Stimulated activated effector memory CD8-positive, alpha-beta T cell treated with anti-CD3 and anti-CD28 coated beads, Interleukin-12 subunit alpha, Interleukin-12 subunit beta, amount 100 ng/mL, for 72 hours (primary cell): ENCODE data around the gene RILPL2.
"Not testable (repeated sequence)": the region's sequence is repeated elsewhere in the genome, so short reads cannot be mapped to it uniquely, and the experiment has no call there.

Source experiments
- ATAC-seq: fragments of 150-1000 bp; cut with Tn5 transposase; 2 replicates; pipeline ENCODE4 v1.10.0; 2021
- DNase-seq, 2 donors: peaks; one replicate each; pipeline ENCODE4 v3.0.0; 2021 to 2022; ENCODE audit warnings: low spot score in 2 of 2
- H3K27ac Mint-ChIP-seq: one replicate; pipeline ENCODE4 v1.8.0; 2022; ENCODE audit warnings: mild to moderate bottlenecking, mixed read lengths
- H3K36me3 Mint-ChIP-seq: one replicate; pipeline ENCODE4 v1.8.0; 2022; ENCODE audit warnings: mild to moderate bottlenecking, mixed read lengths
- H3K4me1 Mint-ChIP-seq: one replicate; pipeline ENCODE4 v1.8.0; 2022; ENCODE audit warnings: mixed read lengths
- H3K4me3 Mint-ChIP-seq: one replicate; pipeline ENCODE4 v1.8.0; 2022; ENCODE audit warnings: mild to moderate bottlenecking, mixed read lengths
- H3K9me3 Mint-ChIP-seq: one replicate; pipeline ENCODE4 v1.8.0; 2022; ENCODE audit warnings: mixed read lengths

The RILPL2 gene, protein sequence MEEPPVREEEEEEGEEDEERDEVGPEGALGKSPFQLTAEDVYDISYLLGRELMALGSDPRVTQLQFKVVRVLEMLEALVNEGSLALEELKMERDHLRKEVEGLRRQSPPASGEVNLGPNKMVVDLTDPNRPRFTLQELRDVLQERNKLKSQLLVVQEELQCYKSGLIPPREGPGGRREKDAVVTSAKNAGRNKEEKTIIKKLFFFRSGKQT

DNA sequence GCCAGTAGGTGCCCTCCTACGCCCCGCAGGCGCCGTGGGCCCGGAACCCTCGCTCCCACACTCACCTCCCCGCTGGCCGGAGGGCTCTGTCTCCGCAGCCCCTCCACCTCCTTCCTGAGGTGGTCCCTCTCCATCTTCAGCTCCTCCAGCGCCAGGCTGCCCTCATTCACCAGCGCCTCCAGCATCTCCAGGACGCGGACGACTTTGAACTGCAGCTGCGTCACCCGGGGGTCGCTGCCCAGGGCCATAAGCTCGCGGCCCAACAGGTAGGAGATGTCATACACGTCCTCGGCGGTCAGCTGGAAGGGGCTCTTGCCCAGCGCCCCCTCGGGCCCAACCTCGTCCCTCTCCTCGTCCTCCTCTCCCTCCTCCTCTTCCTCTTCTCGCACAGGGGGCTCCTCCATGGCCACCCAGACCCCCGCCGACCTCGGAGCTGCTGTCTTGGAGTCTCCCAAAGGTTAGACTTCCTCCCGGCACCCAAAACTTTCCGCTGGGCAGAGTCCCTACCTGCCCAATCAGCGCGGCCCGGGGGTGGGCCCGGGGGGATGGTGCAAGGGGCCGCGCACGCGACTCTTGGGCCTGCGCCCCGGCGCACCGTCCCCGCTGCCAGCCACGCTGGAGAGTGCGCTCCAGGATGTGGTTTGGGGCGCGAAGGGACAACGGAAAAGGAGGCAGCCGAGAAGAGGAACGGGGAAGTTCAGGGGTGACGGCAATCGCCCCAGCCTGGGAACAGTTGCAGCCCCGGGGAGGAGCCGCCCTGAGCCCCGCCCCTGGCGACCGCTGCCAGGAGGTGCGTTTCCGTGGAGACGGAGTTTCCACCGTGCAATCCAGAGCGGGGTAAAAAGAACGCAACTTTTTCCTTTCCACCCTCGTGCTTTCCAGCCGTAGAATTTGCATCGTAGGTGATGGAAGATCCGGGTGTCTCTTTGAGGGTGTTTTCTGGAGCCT is at the start of gene RILPL2:
TSS of gene RILPL2 (minus strand) at position 668 of the 948 bp plus-strand sequence. CDS start at position 404, 264 bp downstream.
- Mint-ChIP-seq H3K4me1 (peaks cover 44% of the 10 kb centered on the region), H3K27ac (peak within 1 kb of the TSS; percentile 97), H3K9me3 (no peaks in the 10 kb centered on the region), H3K36me3 (peaks cover 25% of the 10 kb centered on the region), H3K4me3 (peak within 1 kb of the TSS; percentile 98)
- ATAC-seq (peak; percentile 92), DNase-seq (peak; percentile 80 to 96)

DNA sequence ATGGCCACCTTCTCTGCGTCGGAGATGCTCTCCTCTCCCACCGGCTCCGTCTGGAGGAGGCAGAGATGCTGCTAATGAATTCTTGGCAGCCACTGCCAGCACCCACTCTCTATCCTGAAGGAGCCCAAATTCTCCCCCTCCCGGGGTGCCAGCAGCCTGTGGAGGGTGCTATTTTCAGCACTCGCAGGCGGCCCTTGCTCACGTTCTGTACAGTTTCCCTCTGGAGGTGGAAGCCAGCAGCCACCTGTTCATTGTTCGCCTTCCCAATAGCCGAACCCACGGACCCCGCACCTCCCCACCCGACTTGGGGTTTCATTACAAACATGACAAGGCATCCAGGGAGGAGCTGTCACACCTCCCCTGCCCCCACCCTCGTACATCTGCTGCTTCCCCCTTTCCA is 49.3 kb upstream of the RILPL2 start:
- peaks cover 16% of the 10 kb centered on the region for H3K4me1 Mint-ChIP-seq
- H3K36me3 Mint-ChIP-seq, result peaks cover 5% of the 10 kb centered on the region
- no peak overlapping the region for H3K27ac Mint-ChIP-seq
- no peak overlapping the region for H3K4me3 Mint-ChIP-seq
- ATAC-seq (no peak), DNase-seq (no peak)
- no peaks in the 10 kb centered on the region for H3K9me3 Mint-ChIP-seq

DNA sequence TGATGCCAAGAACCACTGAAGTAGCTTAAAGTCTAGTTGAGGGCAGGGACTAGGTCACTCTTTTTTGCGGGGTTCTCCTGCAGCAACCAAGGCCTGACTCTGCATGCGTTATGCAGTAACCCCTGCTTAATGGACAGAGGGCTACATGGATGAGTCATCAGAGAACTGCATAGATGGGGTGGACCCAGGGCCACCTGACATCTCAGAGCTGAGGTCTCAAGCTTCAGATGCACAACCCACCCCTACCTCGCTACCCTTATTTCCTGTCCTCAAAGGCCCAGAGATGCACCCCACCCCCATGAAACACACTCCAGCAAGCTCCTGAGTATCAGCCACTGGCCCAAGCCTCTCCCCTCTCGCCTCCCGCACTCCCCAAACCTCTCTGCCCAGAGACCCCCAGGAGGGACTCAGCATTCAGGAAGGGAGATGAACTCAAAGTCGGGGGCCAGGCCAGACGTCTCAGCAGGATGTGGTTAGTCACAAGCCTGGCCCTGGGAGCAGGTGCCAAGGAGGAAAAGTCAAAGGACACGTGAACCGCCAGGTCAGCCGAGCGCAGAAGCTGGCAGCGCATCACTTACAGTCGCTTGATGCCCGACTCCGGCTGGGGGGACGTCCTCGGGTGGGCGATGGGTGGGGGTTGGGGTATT is 47.2 kb upstream of the RILPL2 start:
- Mint-ChIP-seq H3K9me3 (no peaks in the 10 kb centered on the region), H3K4me3 (no peak overlapping the region), H3K4me1 (peaks cover 16% of the 10 kb centered on the region), H3K27ac (peak overlapping the region; percentile 50), H3K36me3 (peaks cover 7% of the 10 kb centered on the region)
- ATAC-seq (peak; percentile 42), DNase-seq (peak in 1 of 2 donors; percentile 4)

DNA sequence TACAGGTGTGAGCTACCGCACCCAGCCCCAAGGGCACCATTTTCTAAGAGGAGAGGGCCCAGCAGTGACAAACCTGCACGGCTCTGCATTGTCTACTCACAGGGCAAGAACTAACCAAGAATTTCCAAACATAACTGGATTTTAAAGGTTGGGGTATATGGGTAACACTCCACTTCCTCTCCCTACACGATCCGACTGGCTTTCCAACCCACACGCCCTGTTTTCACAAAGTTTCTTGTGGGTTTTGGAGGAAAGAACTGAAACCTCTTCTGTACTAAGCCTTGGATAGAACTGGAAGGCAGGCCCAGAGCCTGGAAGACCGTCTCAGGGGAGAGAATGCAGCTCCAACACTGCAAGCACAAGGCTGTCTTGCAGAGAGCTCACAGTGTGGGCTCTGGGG is 46.4 kb upstream of the RILPL2 start:
- H3K36me3 Mint-ChIP-seq, result peaks cover 12% of the 10 kb centered on the region
- ATAC-seq, result no peak
- H3K9me3 Mint-ChIP-seq, result no peaks in the 10 kb centered on the region
- H3K4me1 Mint-ChIP-seq, result peaks cover 16% of the 10 kb centered on the region
- H3K27ac Mint-ChIP-seq, result peak overlapping the region; percentile 65
- DNase-seq, result no peak
- H3K4me3 Mint-ChIP-seq, result no peak overlapping the region

DNA sequence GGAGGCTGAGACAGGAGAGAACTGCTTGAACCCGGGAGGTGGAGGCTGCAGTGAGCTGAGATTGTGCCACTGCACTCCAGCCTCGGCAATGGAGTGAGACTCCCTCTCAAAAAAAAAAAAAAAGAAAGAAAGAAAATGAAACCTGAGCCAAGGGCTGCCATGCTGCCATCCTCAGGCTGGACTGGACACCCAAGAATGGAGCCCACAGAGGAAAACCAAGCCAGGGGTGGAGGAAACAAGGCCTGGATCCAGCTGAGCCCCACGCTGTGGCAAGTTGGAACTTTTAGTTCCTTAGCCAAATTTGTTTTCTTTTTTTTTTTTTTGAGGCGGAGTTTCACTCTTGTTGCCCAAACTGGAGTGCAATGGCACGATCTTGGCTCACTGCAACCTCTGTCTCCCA is 44.8 kb upstream of the RILPL2 start:
- H3K27ac Mint-ChIP-seq, ATAC-seq, H3K9me3 Mint-ChIP-seq, H3K4me3 Mint-ChIP-seq, DNase-seq: not testable (repeated sequence)
- peaks cover 21% of the 10 kb centered on the region for H3K4me1 Mint-ChIP-seq
- H3K36me3 Mint-ChIP-seq, result peaks cover 12% of the 10 kb centered on the region

GRCh38 chr12:123479442-123480180 is 43.1 kb upstream of the RILPL2 start:
- H3K9me3 Mint-ChIP-seq, result no peaks in the 10 kb centered on the region
- H3K4me1 Mint-ChIP-seq, result peaks cover 25% of the 10 kb centered on the region
- no peak overlapping the region for H3K4me3 Mint-ChIP-seq
- ATAC-seq (no peak), DNase-seq (no peak)
- H3K36me3 Mint-ChIP-seq, result peaks cover 11% of the 10 kb centered on the region
- H3K27ac Mint-ChIP-seq, result peak overlapping the region; percentile 32

GRCh38 chr12:123478762-123479161 is 42.3 kb upstream of the RILPL2 start:
- no peak for ATAC-seq
- no peak overlapping the region for H3K4me3 Mint-ChIP-seq
- peak overlapping the region; percentile 32 for H3K27ac Mint-ChIP-seq
- DNase-seq, result no peak
- peaks cover 7% of the 10 kb centered on the region for H3K36me3 Mint-ChIP-seq
- peaks cover 17% of the 10 kb centered on the region for H3K4me1 Mint-ChIP-seq
- no peaks in the 10 kb centered on the region for H3K9me3 Mint-ChIP-seq

DNA sequence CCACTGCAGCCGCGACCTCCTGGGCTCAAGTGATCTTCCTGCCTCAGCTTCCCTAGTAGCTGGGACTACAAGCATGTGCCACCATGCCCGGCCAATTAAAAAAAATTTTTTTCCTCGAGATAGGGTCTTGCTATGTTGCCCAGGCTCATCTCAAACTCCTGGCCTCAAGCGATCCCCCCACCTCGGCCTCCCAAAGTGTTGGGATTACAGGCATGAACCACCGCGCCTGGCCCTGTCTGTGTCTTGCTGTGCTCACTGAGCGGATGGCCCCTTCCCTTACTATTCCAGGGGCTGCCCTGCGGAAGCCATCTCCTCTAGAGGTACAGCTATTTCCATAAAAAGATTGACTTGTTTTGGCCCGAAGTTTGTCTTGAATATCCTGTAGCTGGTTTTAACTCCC is 41.6 kb upstream of the RILPL2 start:
- Mint-ChIP-seq H3K36me3 (peaks cover 7% of the 10 kb centered on the region), H3K9me3 (no peaks in the 10 kb centered on the region), H3K27ac (no peak overlapping the region), H3K4me1 (peaks cover 14% of the 10 kb centered on the region), H3K4me3 (no peak overlapping the region)
- no peak for DNase-seq
- no peak for ATAC-seq

DNA sequence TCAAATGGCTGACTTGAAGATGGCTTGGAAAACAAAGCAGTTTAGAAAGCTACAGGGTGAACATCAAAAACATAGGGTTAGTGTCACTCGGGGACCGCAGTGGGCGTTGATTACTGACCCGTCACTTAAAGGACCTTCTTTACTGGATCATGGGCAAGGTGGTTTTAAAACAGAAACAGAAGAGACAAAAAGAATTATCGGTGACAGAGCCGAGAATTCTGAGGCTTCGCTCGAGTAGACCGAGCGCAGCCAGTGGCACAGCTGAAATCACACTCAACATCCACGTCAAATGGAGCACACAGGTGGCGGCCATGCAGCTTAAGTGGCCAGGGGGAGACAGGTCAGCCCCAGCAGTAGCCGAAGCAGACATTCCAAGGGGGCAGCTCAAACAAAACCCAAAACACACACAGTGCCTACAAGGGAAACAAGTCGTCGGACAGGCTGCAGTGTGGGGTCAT is 38.8 kb upstream of the RILPL2 start:
- Mint-ChIP-seq H3K4me1 (peaks cover 14% of the 10 kb centered on the region), H3K9me3 (no peaks in the 10 kb centered on the region), H3K27ac (peak overlapping the region; percentile 46), H3K36me3 (peaks cover 34% of the 10 kb centered on the region), H3K4me3 (no peak overlapping the region)
- ATAC-seq (no peak), DNase-seq (no peak)

GRCh38 chr12:123474485-123475245 is 38.2 kb upstream of the RILPL2 start:
- no peak for ATAC-seq
- peaks cover 14% of the 10 kb centered on the region for H3K4me1 Mint-ChIP-seq
- H3K4me3 Mint-ChIP-seq, result no peak overlapping the region
- peak overlapping the region; percentile 61 for H3K27ac Mint-ChIP-seq
- no peak for DNase-seq
- H3K9me3 Mint-ChIP-seq, result no peaks in the 10 kb centered on the region
- peaks cover 36% of the 10 kb centered on the region for H3K36me3 Mint-ChIP-seq

DNA sequence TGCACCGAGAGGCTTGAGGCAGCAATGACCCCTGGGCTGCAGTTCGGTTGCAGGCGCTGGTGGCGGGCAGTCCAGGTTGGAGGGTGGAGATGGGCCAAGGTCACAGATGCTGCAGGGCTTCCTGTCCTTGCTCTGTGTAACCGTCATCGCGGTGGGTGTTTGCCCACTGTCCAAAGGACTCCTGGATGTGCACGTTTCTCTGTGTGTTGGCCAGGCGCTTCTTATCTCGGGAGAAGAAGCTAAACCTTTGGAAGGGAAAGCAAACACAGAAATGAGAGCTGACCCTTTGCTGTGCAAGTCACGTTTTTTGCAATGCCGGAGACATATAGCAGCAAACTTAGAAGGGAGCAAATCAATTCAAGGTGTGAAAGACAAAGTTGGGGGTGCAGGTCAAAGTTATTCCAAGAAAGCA is 36.0 kb upstream of the RILPL2 start:
- H3K27ac Mint-ChIP-seq, result peak overlapping the region; percentile 23
- H3K9me3 Mint-ChIP-seq, result no peaks in the 10 kb centered on the region

GRCh38 chr12:123471374-123472068 is 35.0 kb upstream of the RILPL2 start:
- ATAC-seq (no peak), DNase-seq (no peak)
- no peak overlapping the region for H3K4me3 Mint-ChIP-seq
- H3K4me1 Mint-ChIP-seq, result peaks cover 9% of the 10 kb centered on the region
- H3K9me3 Mint-ChIP-seq, result no peaks in the 10 kb centered on the region
- H3K27ac Mint-ChIP-seq, result no peak overlapping the region
- H3K36me3 Mint-ChIP-seq, result peaks cover 57% of the 10 kb centered on the region

More for the DNA sequence above, 36.0 kb upstream of the RILPL2 start:
- Mint-ChIP-seq H3K36me3 (peaks cover 48% of the 10 kb centered on the region), H3K4me3 (no peak overlapping the region), H3K4me1 (peaks cover 14% of the 10 kb centered on the region)
- no peak for ATAC-seq
- DNase-seq, result no peak

DNA sequence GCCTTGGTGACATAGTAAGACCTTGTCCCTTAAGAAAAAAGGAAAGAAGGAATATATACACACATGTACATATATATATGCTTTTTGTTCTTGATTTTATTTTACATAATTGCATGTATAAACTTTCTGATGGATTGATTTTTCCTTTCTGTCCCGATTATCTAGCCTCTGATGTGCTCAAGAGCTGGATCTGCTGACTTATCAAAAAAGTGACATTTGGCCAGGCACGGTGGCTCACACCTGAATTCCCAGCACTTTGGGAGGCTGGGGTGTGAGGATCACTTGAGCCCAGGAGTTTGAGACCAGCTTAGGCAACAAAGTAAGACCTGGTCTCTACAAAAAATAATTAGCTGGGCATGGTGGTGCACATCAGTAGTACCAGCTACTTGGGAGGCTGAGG is 33.5 kb upstream of the RILPL2 start:
- H3K27ac Mint-ChIP-seq, result no peak overlapping the region
- no peak for ATAC-seq
- H3K36me3 Mint-ChIP-seq, result peaks cover 72% of the 10 kb centered on the region

DNA sequence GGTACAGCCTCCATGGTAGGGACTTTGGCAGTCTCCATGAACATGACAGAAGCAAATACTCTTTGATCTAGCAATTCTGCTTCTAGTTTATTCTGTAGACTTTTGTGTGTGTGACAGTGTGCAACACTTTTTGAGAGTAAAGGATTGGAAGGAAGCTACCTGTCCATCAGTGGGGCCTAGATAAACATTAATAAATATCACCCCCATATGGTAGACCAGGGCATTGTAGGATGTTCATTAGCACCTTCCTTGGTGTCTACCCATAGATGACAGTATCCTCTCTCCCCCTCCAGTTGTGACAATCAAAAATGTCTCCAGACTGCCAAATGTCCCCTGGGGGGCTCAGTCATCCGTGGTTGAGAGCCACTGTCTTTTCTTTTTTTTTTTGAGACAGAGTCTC is 32.3 kb upstream of the RILPL2 start:
- Mint-ChIP-seq H3K4me3 (no peak overlapping the region), H3K9me3 (no peaks in the 10 kb centered on the region), H3K4me1 (peaks cover 9% of the 10 kb centered on the region), H3K36me3 (peaks cover 84% of the 10 kb centered on the region), H3K27ac (no peak overlapping the region)
- DNase-seq (no peak), ATAC-seq (peak; percentile 56)

More for the DNA sequence above, 33.5 kb upstream of the RILPL2 start:
- no peak overlapping the region for H3K4me3 Mint-ChIP-seq
- peaks cover 12% of the 10 kb centered on the region for H3K4me1 Mint-ChIP-seq
- no peaks in the 10 kb centered on the region for H3K9me3 Mint-ChIP-seq
- no peak for DNase-seq
